ENCODE results near the gene MMP17.

Gene MMP17

DNA sequence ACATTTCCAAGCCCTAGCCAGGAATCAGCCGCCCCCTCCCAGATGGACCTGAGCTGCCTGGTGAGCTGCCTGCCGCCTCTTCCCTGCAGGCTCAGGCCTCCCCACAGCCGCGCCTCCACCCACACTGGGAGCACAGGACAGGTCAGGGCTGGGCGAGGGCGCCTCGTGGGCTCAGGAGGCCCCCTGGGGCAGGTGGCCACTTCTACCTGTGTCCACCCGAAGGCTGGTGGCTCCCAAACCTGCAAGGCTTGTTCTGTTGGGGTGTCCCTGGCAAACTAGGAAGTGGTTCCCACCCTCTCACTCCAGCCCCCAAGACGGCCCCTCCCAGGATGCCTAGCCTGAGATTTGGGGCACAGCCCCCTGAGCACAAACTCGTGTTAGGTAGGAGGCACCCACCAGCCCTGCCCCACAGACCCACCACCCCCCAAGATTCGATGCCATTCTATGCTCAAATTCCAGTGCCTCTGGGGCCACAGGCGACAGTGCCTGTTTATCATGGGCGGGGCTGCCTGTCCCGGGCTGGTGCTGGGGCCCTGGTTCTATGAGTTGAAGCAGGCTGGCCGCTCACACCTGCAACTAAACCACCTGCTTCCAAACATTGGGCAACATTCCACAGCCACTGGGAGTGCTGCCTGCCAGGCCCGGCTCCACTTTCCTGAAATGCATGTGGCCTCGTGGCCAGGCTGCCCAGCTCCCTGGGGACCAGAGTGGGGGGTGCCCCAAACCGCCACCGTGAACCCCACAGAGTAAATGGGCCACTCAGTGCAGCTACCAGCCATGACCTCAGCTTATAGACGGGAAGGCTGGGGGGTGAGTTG is 6.8 kb downstream of the MMP17 start:
- no peak for TF ChIP-seq POLR2A (IDR thresholded peaks at IDR 0.05; ENCODE audit: low read depth, low read length)
- no peak for TF ChIP-seq SPI1 (IDR thresholded peaks at IDR 0.05; ENCODE audit: low read depth, low read length)
- TF ChIP-seq TAF1 (IDR thresholded peaks at IDR 0.05; ENCODE audit: low read depth, low read length) = no peak
- DNase-seq (ENCODE audit: insufficient read length, low spot score) (no peak), FAIRE-seq (no peak)

DNA sequence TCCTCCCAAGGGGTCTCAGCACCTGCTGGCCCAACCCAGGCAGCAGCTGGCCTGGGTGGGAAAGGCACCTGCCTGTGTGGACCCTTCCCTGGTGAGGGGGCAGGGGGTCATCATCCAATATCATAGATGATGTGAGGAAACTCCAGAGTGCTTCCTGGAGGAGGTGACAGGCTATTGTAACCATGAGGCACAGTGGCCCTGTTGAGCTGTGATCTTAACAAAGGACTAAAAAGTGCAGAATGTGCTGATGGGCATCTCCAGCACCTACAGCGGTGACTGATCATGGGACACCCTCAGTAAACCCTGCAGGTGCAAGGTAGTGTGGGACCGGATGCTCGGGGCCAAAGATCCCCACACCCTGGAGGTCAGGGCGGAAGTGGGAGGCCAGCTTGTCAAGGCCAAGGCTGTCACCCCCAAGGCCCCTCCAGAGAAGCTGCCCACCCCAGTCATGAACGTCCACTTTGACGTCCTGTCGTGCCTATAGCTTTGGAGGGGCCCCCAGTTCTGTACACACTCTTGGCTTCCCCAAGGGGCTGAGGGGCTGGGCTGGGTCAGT is 7.5 kb downstream of the MMP17 start:
- FAIRE-seq (no peak), DNase-seq (ENCODE audit: insufficient read length, low spot score) (no peak)
- TF ChIP-seq TAF1 (IDR thresholded peaks at IDR 0.05; ENCODE audit: low read depth, low read length) = no peak
- no peak for TF ChIP-seq POU2F2 (IDR thresholded peaks at IDR 0.05; ENCODE audit: low read depth, low read length)
- no peak for TF ChIP-seq POLR2AphosphoS5 (IDR thresholded peaks at IDR 0.05; ENCODE audit: low read depth, low read length)
- no peak for TF ChIP-seq SPI1 (IDR thresholded peaks at IDR 0.05; ENCODE audit: low read depth, low read length)
- no peak for TF ChIP-seq PAX5 (IDR thresholded peaks at IDR 0.05; ENCODE audit: insufficient read depth, low read length, severe bottlenecking)
- TF ChIP-seq POLR2A (IDR thresholded peaks at IDR 0.05; ENCODE audit: low read depth, low read length) = no peak

GRCh38 chr12:131836193-131836592 is 8.0 kb downstream of the MMP17 start:
- FAIRE-seq (no peak), DNase-seq (ENCODE audit: insufficient read length, low spot score) (no peak)
- TF ChIP-seq POLR2A (IDR thresholded peaks at IDR 0.05; ENCODE audit: low read depth, low read length) = no peak
- TF ChIP-seq TAF1 (IDR thresholded peaks at IDR 0.05; ENCODE audit: low read depth, low read length) = no peak

GRCh38 chr12:131836714-131837397 is 8.7 kb downstream of the MMP17 start:
- no peak for DNase-seq (ENCODE audit: insufficient read length, low spot score)
- FAIRE-seq = no peak
- no peak for TF ChIP-seq SPI1 (IDR thresholded peaks at IDR 0.05; ENCODE audit: low read depth, low read length)
- TF ChIP-seq PAX5 (IDR thresholded peaks at IDR 0.05; ENCODE audit: insufficient read depth, low read length, severe bottlenecking) = no peak
- TF ChIP-seq POLR2AphosphoS5 (IDR thresholded peaks at IDR 0.05; ENCODE audit: low read depth, low read length) = no peak
- TF ChIP-seq POU2F2 (IDR thresholded peaks at IDR 0.05; ENCODE audit: low read depth, low read length) = no peak
- TF ChIP-seq TAF1 (IDR thresholded peaks at IDR 0.05; ENCODE audit: low read depth, low read length) = no peak
- TF ChIP-seq POLR2A (IDR thresholded peaks at IDR 0.05; ENCODE audit: low read depth, low read length) = no peak

DNA sequence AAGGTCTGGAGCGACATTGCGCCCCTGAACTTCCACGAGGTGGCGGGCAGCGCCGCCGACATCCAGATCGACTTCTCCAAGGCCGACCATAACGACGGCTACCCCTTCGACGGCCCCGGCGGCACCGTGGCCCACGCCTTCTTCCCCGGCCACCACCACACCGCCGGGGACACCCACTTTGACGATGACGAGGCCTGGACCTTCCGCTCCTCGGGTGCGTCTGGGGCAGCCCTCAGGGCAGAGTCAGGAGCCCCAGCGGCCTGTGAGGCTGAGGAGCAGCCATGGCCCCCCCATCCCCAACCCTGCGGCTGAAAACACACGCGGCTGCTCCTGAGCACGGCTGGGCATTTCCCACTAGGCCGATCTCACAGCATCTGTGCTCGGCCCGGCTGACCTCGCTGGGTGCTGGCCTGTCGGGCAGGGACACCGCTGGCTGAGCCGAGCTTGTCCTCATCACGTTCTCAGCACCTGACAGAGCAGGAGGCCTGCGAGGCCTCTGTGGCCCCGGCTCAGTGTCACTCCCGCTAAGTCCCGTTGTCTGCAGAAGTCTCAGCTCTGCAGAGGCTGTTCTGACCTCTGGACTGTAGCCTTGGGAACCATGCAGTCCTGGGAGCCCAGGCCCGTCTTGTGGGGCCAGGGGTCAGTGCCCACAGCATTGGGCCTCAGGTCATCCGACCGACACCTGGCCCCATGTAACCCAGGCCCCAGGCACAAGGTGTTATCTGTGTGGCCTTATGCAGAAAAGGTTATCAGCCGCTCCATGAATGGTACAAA is 12.6 kb downstream of the MMP17 start:
- DNase-seq (ENCODE audit: insufficient read length, low spot score) = no peak
- no peak for TF ChIP-seq POU2F2 (IDR thresholded peaks at IDR 0.05; ENCODE audit: low read depth, low read length)
- no peak for TF ChIP-seq PAX5 (IDR thresholded peaks at IDR 0.05; ENCODE audit: insufficient read depth, low read length, severe bottlenecking)
- no peak for TF ChIP-seq TAF1 (IDR thresholded peaks at IDR 0.05; ENCODE audit: low read depth, low read length)
- TF ChIP-seq POLR2A (IDR thresholded peaks at IDR 0.05; ENCODE audit: low read depth, low read length) = no peak
- TF ChIP-seq SPI1 (IDR thresholded peaks at IDR 0.05; ENCODE audit: low read depth, low read length) = no peak
- TF ChIP-seq POLR2AphosphoS5 (IDR thresholded peaks at IDR 0.05; ENCODE audit: low read depth, low read length) = no peak
- FAIRE-seq = no peak

GRCh38 chr12:131841547-131841946 is 13.4 kb downstream of the MMP17 start:
- FAIRE-seq = no peak
- DNase-seq (ENCODE audit: insufficient read length, low spot score) = no peak
- TF ChIP-seq POLR2A (IDR thresholded peaks at IDR 0.05; ENCODE audit: low read depth, low read length) (no peak), POU2F2 (IDR thresholded peaks at IDR 0.05; ENCODE audit: low read depth, low read length) (no peak), PAX5 (IDR thresholded peaks at IDR 0.05; ENCODE audit: insufficient read depth, low read length, severe bottlenecking) (no peak), TAF1 (IDR thresholded peaks at IDR 0.05; ENCODE audit: low read depth, low read length) (no peak), SPI1 (IDR thresholded peaks at IDR 0.05; ENCODE audit: low read depth, low read length) (no peak)

- TF ChIP-seq PAX5 (IDR thresholded peaks at IDR 0.05; ENCODE audit: insufficient read depth, low read length, severe bottlenecking) (no peak), SPI1 (IDR thresholded peaks at IDR 0.05; ENCODE audit: low read depth, low read length) (no peak), POU2F2 (IDR thresholded peaks at IDR 0.05; ENCODE audit: low read depth, low read length) (no peak), POLR2AphosphoS5 (IDR thresholded peaks at IDR 0.05; ENCODE audit: low read depth, low read length) (no peak), POLR2A (IDR thresholded peaks at IDR 0.05; ENCODE audit: low read depth, low read length) (no peak), TAF1 (IDR thresholded peaks at IDR 0.05; ENCODE audit: low read depth, low read length) (no peak)
- DNase-seq (ENCODE audit: insufficient read length, low spot score) = no peak
- no peak for FAIRE-seq
Observed at GRCh38 chr12:131842169-131842568, 14.0 kb downstream of the MMP17 start.

DNA sequence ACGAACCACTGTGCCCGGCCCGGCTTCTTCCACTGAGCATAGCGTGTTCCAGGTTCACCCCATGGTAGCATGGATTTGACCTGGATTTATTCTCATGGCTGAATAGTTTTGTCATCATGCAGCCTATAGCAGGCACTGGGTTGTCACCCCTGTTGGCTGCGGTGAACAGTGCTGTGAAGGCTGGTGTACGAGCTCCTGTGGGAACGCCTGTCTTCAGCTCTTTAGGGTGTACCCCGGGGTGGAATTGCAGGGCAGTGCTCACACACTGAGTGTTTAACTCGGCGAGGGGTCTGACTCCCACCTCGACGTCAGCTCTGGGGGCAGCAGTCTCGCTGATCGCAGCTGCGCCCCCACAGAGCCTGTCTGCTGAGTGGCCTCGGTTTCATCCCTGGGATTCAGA is 15.3 kb downstream of the MMP17 start:
- no peak for FAIRE-seq
- TF ChIP-seq SPI1 (IDR thresholded peaks at IDR 0.05; ENCODE audit: low read depth, low read length) (no peak), POLR2AphosphoS5 (IDR thresholded peaks at IDR 0.05; ENCODE audit: low read depth, low read length) (no peak), PAX5 (IDR thresholded peaks at IDR 0.05; ENCODE audit: insufficient read depth, low read length, severe bottlenecking) (no peak), POU2F2 (IDR thresholded peaks at IDR 0.05; ENCODE audit: low read depth, low read length) (no peak), POLR2A (IDR thresholded peaks at IDR 0.05; ENCODE audit: low read depth, low read length) (no peak), TAF1 (IDR thresholded peaks at IDR 0.05; ENCODE audit: low read depth, low read length) (no peak)
- DNase-seq (ENCODE audit: insufficient read length, low spot score) = no peak

- no peak for FAIRE-seq
- TF ChIP-seq SPI1 (IDR thresholded peaks at IDR 0.05; ENCODE audit: low read depth, low read length) = no peak
- DNase-seq (ENCODE audit: insufficient read length, low spot score) = no peak
Observed at GRCh38 chr12:131844140-131844539, 15.9 kb downstream of the MMP17 start.

Measured in GM12891 (cell line).